Ovary (tissue), 3 donors: ENCODE results near the gene SLC39A11.

ENCODE experiments used
- EP300 ChIP-seq: sonication (generic); formaldehyde crosslinking; IDR thresholded peaks from one replicate; pipeline ENCODE4 v1.6.1; 2017; ENCODE audit warnings: antibody characterized with exemption
- TF ChIP-seq, protein P1 (sequence below), 3 donors: fragments of 450-650 bp in 2 of 3; fragments of 200-600 bp in 1 of 3; IDR thresholded peaks; one replicate each; pipeline versions ENCODE4 v1.5.1 to v1.8.0; 2016 to 2022; ENCODE audit warnings: antibody characterized with exemption in 3 of 3, mild to moderate bottlenecking in 1 of 3
- donor health status: DM: no; HTN: no; CAD: no.

- TF ChIP-seq, protein P1, sequence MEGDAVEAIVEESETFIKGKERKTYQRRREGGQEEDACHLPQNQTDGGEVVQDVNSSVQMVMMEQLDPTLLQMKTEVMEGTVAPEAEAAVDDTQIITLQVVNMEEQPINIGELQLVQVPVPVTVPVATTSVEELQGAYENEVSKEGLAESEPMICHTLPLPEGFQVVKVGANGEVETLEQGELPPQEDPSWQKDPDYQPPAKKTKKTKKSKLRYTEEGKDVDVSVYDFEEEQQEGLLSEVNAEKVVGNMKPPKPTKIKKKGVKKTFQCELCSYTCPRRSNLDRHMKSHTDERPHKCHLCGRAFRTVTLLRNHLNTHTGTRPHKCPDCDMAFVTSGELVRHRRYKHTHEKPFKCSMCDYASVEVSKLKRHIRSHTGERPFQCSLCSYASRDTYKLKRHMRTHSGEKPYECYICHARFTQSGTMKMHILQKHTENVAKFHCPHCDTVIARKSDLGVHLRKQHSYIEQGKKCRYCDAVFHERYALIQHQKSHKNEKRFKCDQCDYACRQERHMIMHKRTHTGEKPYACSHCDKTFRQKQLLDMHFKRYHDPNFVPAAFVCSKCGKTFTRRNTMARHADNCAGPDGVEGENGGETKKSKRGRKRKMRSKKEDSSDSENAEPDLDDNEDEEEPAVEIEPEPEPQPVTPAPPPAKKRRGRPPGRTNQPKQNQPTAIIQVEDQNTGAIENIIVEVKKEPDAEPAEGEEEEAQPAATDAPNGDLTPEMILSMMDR (IDR thresholded peaks at IDR 0.05), result no peak
- no peak for TF ChIP-seq EP300
These were observed 213.4 kb downstream of the SLC39A11 start for GRCh38 chr17:72878975-72879660.
